Measurements from ENCODE around the gene RPS6KA4.

Gene RPS6KA4

DNA sequence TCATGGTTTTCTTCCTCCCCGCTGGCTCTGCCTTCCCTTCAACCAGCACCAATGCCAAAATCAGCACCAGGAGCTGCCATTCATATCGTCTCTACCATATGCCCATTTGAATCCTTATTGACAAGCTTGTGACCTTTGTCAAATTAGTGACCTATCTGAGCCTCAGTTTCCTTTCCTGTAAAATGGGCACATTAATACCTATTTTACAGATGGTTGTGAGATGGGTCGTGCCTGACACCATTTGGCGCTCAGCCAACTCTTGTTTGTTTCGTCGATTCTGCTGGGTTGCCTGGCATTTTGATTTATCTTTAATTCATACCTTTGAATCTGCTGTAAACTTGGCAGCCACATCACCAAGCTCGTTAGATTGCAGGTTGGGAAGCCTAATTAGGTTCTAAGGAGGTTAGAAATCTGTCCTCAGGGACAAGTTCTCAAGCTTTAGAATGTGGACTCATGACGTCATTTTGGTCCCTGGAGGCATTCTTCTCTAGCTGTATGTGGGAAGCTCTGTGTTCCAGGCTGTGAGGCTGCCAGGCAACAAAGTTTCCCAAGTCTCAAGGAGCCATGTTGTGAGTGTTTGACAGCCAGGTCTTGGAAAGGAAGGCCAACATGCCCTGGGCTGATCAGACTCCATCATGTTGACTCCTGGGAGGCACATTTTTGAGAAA, 61.0 kb downstream of the RPS6KA4 start:
- DNase-seq (ENCODE audit: low read depth) = no peak
